ENCODE results near the gene LY86. TPM values are rescaled to one million over a fixed set of nuclear protein-coding genes. Genes with fewer than 3 reads are reported as not detected.

Gene LY86
- polyA plus RNA-seq, 1 of the 3 experiments (the other 2 are of a cell fraction), result not detected

DNA sequence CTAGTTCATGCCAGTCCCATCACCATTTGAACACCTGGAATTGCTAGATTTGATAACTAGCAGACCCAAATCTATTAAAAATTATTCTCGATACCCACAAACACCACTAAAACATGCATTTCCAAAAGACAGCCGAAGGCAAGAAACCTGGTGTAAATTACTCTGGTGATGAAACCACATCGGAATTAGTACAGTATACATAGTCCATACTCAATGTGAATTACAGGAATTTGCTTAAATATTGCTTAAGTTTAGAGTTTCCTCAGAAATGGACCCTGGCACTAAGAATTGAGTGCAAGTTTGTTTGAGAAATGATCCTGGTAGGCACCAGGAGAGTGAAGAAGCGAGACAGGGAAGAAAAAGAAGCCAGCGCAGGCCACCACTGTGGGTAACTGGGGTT is 13.7 kb downstream of the LY86 start:
- H2AFZ ChIP-seq (ENCODE audit: low read depth), result no peak overlapping the region
- no peak for DNase-seq
- H4K20me1 ChIP-seq (ENCODE audit: insufficient read depth), result no peaks in the 10 kb centered on the region
- WGBS (ENCODE audit: low lambda C conversion rate), result 10% methylated on average over 5 of the region's 5 CpGs
- no peaks in the 10 kb centered on the region for H3K9me2 ChIP-seq
- no peaks in the 10 kb centered on the region for H3K27me3 ChIP-seq (ENCODE audit: insufficient read depth)
- H3F3A ChIP-seq (replicated peaks; ENCODE audit: insufficient read depth), result no peaks in the 10 kb centered on the region
- no peak overlapping the region for H3K4me3 ChIP-seq (ENCODE audit: low read depth in 2 of 2, low read length in 1 of 2)
- H3K79me2 ChIP-seq (ENCODE audit: insufficient read depth), result no peaks in the 10 kb centered on the region
- ChIA-PET POLR2A (no interaction called here), CTCF (no interaction called here)
- H3K9me3 ChIP-seq, result no peaks in the 10 kb centered on the region
- no peak overlapping the region for H3K27ac ChIP-seq (ENCODE audit: low read depth in 2 of 2, low read length in 1 of 2)
- H3K9ac ChIP-seq, result no peak overlapping the region
- H3K4me2 ChIP-seq, result no peak overlapping the region
- no peaks in the 10 kb centered on the region for H3K36me3 ChIP-seq (replicated peaks in 1 of 2; ENCODE audit: control insufficient read depth in 1 of 2, insufficient read depth in 2 of 2, low read length in 1 of 2)
- no peak for TF ChIP-seq TEAD4 (IDR thresholded peaks at IDR 0.05; ENCODE audit: borderline replicate concordance, insufficient read depth)
- TF ChIP-seq ELF1 (IDR thresholded peaks at IDR 0.05), result no peak
- no peak for TF ChIP-seq EP300 (IDR thresholded peaks at IDR 0.05; ENCODE audit: borderline replicate concordance in 1 of 2, low read depth in 1 of 2, low read length in 1 of 2)
- TF ChIP-seq YY1 (IDR thresholded peaks at IDR 0.05; ENCODE audit: low read depth), result no peak
- no peak for TF ChIP-seq RAD21 (IDR thresholded peaks at IDR 0.05; ENCODE audit: low read length)
- TF ChIP-seq, protein P1, sequence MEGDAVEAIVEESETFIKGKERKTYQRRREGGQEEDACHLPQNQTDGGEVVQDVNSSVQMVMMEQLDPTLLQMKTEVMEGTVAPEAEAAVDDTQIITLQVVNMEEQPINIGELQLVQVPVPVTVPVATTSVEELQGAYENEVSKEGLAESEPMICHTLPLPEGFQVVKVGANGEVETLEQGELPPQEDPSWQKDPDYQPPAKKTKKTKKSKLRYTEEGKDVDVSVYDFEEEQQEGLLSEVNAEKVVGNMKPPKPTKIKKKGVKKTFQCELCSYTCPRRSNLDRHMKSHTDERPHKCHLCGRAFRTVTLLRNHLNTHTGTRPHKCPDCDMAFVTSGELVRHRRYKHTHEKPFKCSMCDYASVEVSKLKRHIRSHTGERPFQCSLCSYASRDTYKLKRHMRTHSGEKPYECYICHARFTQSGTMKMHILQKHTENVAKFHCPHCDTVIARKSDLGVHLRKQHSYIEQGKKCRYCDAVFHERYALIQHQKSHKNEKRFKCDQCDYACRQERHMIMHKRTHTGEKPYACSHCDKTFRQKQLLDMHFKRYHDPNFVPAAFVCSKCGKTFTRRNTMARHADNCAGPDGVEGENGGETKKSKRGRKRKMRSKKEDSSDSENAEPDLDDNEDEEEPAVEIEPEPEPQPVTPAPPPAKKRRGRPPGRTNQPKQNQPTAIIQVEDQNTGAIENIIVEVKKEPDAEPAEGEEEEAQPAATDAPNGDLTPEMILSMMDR (IDR thresholded peaks at IDR 0.05), result no peak
- TF ChIP-seq POLR2AphosphoS5 (IDR thresholded peaks at IDR 0.05; ENCODE audit: low read depth, low read length), result no peak
- TF ChIP-seq, protein P2, sequence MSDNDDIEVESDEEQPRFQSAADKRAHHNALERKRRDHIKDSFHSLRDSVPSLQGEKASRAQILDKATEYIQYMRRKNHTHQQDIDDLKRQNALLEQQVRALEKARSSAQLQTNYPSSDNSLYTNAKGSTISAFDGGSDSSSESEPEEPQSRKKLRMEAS (IDR thresholded peaks at IDR 0.05; ENCODE audit: low read depth), result no peak
- no peak for TF ChIP-seq RFX5 (IDR thresholded peaks at IDR 0.05; ENCODE audit: low read length)
- TF ChIP-seq RXRA (IDR thresholded peaks at IDR 0.05; ENCODE audit: borderline replicate concordance, low read depth), result no peak
- TF ChIP-seq, protein P3, sequence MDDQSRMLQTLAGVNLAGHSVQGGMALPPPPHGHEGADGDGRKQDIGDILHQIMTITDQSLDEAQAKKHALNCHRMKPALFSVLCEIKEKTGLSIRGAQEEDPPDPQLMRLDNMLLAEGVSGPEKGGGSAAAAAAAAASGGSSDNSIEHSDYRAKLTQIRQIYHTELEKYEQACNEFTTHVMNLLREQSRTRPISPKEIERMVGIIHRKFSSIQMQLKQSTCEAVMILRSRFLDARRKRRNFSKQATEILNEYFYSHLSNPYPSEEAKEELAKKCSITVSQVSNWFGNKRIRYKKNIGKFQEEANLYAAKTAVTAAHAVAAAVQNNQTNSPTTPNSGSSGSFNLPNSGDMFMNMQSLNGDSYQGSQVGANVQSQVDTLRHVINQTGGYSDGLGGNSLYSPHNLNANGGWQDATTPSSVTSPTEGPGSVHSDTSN (IDR thresholded peaks at IDR 0.05), result no peak
- TF ChIP-seq SIN3A (IDR thresholded peaks at IDR 0.05; ENCODE audit: borderline replicate concordance, low read depth, low read length), result no peak
- TF ChIP-seq, protein P4, sequence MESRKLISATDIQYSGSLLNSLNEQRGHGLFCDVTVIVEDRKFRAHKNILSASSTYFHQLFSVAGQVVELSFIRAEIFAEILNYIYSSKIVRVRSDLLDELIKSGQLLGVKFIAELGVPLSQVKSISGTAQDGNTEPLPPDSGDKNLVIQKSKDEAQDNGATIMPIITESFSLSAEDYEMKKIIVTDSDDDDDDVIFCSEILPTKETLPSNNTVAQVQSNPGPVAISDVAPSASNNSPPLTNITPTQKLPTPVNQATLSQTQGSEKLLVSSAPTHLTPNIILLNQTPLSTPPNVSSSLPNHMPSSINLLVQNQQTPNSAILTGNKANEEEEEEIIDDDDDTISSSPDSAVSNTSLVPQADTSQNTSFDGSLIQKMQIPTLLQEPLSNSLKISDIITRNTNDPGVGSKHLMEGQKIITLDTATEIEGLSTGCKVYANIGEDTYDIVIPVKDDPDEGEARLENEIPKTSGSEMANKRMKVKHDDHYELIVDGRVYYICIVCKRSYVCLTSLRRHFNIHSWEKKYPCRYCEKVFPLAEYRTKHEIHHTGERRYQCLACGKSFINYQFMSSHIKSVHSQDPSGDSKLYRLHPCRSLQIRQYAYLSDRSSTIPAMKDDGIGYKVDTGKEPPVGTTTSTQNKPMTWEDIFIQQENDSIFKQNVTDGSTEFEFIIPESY (IDR thresholded peaks at IDR 0.05; ENCODE audit: borderline replicate concordance, low read depth), result no peak
- no peak for TF ChIP-seq MXI1 (IDR thresholded peaks at IDR 0.05; ENCODE audit: low read depth, low read length)
- TF ChIP-seq RCOR1 (IDR thresholded peaks at IDR 0.05; ENCODE audit: low read length), result no peak
- no peak for TF ChIP-seq NFIC (IDR thresholded peaks at IDR 0.05; ENCODE audit: borderline replicate concordance)
- TF ChIP-seq NRF1 (IDR thresholded peaks at IDR 0.05; ENCODE audit: low read depth, low read length), result no peak
- H3K4me1 ChIP-seq (ENCODE audit: control insufficient read depth in 1 of 2, insufficient read depth in 2 of 2, low read depth in 1 of 2, low read length in 1 of 2), result no peaks in the 10 kb centered on the region
